K562 (cell line): Measurements from ENCODE around the gene TOR1AIP1. TPM values are rescaled to one million over a fixed set of nuclear protein-coding genes. Genes with fewer than 3 reads are reported as not detected.
A peak's percentile ranks its signal among the peaks of the same experiment; 100 is the strongest.

ENCODE experiments used
- AFF1 ChIP-seq, 2 experiments: fragments of 450-650 bp; IDR thresholded peaks; 2 replicates each; pipeline ENCODE4 v1.6.1; 2018; ENCODE audit warnings: mild to moderate bottlenecking in 2 of 2, low read depth in 1 of 2; ENCODE audit not compliant: partially characterized antibody in 2 of 2
- CEBPG ChIP-seq, 3 experiments: fragments of 200-800 bp in 1 of 3; sonication (Bioruptor generic) in 1 of 3; sonication (generic) in 1 of 3; formaldehyde crosslinking in 1 of 3; IDR thresholded peaks in 2 of 3; conservative IDR thresholded peaks in 1 of 3; 2 replicates each; pipeline versions ENCODE4 v1.6.1 to v1.8.0; 2016 to 2022; ENCODE audit warnings: missing compliant biosample characterization in 2 of 3, missing genetic modification characterization in 2 of 3, mild to moderate bottlenecking in 1 of 3, missing genetic modification reagents in 1 of 3
- CREBBP ChIP-seq: IDR thresholded peaks from one replicate; pipeline ENCODE4 v1.6.1; 2012; ENCODE audit warnings: low read depth, mild to moderate bottlenecking, control low read depth, inconsistent platforms, low read length
- CTBP1 ChIP-seq: fragments of 450-650 bp; IDR thresholded peaks from 2 replicates; pipeline ENCODE4 v1.6.1; 2016; ENCODE audit warnings: borderline replicate concordance
- ELF4 ChIP-seq: fragments of 450-650 bp; formaldehyde crosslinking; IDR thresholded peaks from 2 replicates; pipeline ENCODE4 v1.4.0; 2022; ENCODE audit warnings: missing genetic modification characterization
- NFIX ChIP-seq: fragments of 250-450 bp; sonication (Bioruptor Pico); IDR thresholded peaks from 2 replicates; pipeline ENCODE4 v1.4.0; 2020; ENCODE audit warnings: low read depth, mild to moderate bottlenecking, moderate library complexity
- POLR2G ChIP-seq: fragments of 200-400 bp; formaldehyde crosslinking; IDR thresholded peaks from 2 replicates; pipeline ENCODE4 v1.6.1; 2017; ENCODE audit warnings: low read depth, mild to moderate bottlenecking, antibody characterized with exemption, low read length, moderate library complexity
- RBM14 ChIP-seq: fragments of 200-400 bp; formaldehyde crosslinking; IDR thresholded peaks from 2 replicates; pipeline ENCODE4 v1.6.1; 2018; ENCODE audit warnings: low read depth, mild to moderate bottlenecking, low read length, moderate library complexity, borderline replicate concordance; ENCODE audit not compliant: insufficient read depth
- RERE ChIP-seq: sonication (generic); formaldehyde crosslinking; IDR thresholded peaks from 2 replicates; pipeline ENCODE4 v1.8.0; 2023; ENCODE audit warnings: missing genetic modification reagents, mild to moderate bottlenecking, borderline replicate concordance
- SAFB2 ChIP-seq: fragments of 200-400 bp; formaldehyde crosslinking; IDR thresholded peaks from 2 replicates; pipeline ENCODE4 v1.6.1; 2018; ENCODE audit warnings: borderline replicate concordance, low read length, low read depth, moderate library complexity; ENCODE audit not compliant: severe bottlenecking
- SAP30 ChIP-seq: fragments of 200-600 bp; sonication (generic); IDR thresholded peaks from 2 replicates; pipeline ENCODE4 v1.6.1; 2012; ENCODE audit warnings: borderline replicate concordance, low read depth, mild to moderate bottlenecking, moderate library complexity, low read length, control low read depth, inconsistent platforms; ENCODE audit not compliant: insufficient read depth, poor library complexity, severe bottlenecking
- polyA plus RNA-seq, 8 experiments: library from polyadenylated mRNA; depleted of rRNA in 4 of 8; stranded (reverse) in 5 of 8; unstranded in 3 of 8; fragments of >200 nt; fragmentation: Nextera tagmentation in 2 of 8; fragmentation: Illumina TruSeq in 1 of 8; extraction: Ambion mirVana in 2 of 8; extraction: Trizol in 1 of 8; gene quantifications; 2 replicates each; pipeline versions ENCODE4 v1.2.1 to v1.2.3, GENCODE V29; 2011 to 2014; ENCODE audit warnings: inconsistent platforms in 1 of 8, missing spikeins in 1 of 8
- total RNA-seq, 7 experiments: library from RNA; depleted of rRNA in 6 of 7; stranded (reverse); fragments of >200 nt in 6 of 7; fragmentation: Illumina TruSeq in 2 of 7; extraction: Trizol in 2 of 7; gene quantifications; 2 replicates each; pipeline versions ENCODE4 v1.2.1 to v1.2.3, GENCODE V29; 2011 to 2021; ENCODE audit warnings: low replicate concordance in 1 of 7
- TF ChIP-seq, protein P1 (sequence below): fragments of 450-650 bp; IDR thresholded peaks from 2 replicates; pipeline ENCODE4 v1.6.1; 2016; ENCODE audit warnings: low read depth, mild to moderate bottlenecking, moderate library complexity
- TF ChIP-seq, protein P2 (sequence below): fragments of 250-450 bp; sonication (Bioruptor Pico); IDR thresholded peaks from 2 replicates; pipeline ENCODE4 v1.5.0; 2020; ENCODE audit warnings: mild to moderate bottlenecking

Gene TOR1AIP1
- total and polyA plus RNA-seq, 9 of the 15 experiments (the other 6 are each of a cell fraction or from before 2014, with no cell fraction given): 18.1 to 46.9 (median 35.5) TPM

DNA sequence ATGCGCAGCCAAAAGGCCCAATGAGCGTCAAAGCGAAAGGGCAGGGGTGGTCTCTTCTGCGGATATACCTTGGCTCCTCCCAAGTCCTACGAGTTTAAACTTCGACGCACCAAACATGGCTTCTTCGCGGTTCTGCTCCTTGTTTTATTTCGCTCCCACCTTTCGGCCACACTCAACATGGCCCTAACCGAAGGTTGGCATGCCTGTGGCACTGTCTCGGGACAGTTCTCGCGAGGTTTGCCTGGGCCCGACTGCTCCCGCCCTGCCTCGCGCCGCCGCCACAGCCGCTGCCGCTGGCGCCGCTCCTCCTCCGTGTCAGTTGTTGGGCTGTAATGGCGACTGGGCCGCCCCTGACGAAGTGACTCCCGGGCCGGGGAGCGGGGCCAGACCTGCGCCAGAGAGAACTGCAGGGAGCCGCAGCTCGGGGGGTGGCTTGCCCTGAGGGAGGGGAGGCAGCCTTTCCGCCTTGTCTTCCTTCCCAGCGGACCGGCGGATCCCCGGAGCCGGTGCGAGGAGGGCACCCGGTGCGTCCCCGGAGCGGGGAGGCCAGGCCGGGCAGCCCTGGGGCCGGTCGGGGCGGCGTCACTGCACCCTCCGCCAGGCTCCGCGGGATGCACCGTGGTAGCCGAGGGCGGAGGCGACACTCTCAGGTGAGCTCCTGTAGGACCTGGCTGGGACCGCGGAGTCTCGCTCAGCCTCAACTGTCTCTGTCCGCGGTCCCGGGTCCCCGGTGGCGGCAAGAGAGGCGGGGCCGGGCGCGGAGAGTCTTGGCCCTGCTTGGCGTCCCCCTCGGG, 72.6 kb downstream of the TOR1AIP1 start, which contains the start of gene CEP350 (continued):
- TF ChIP-seq, protein P1, sequence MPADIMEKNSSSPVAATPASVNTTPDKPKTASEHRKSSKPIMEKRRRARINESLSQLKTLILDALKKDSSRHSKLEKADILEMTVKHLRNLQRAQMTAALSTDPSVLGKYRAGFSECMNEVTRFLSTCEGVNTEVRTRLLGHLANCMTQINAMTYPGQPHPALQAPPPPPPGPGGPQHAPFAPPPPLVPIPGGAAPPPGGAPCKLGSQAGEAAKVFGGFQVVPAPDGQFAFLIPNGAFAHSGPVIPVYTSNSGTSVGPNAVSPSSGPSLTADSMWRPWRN: no peak
- TF ChIP-seq ELF4 (CRISPR knock-in tag) (no peak), SAFB2 (no peak), AFF1 (IDR thresholded peaks at IDR 0.05; ENCODE audit: low read depth in 1 of 2, partially characterized antibody in 2 of 2) (no peak), NFIX (CRISPR knock-in tag) (no peak), CEBPG (CRISPR knock-in tag; IDR thresholded peaks at IDR 0.05) (peak; percentile 26; the same call in 1 of the 2 replicates), CEBPG (tag; conservative IDR thresholded peaks at IDR 0.05 in 1 of 2, IDR thresholded peaks at IDR 0.05 in 1 of 2) (no peak), CREBBP (no peak), RERE (CRISPR knock-in tag) (no peak), RBM14 (0 out of 2 replicates have a peak, but pooled peaks have one; percentile 85), POLR2G (peak; percentile 100), SAP30 (peak; percentile 85), CTBP1 (peak; percentile 95)
- TF ChIP-seq, protein P2, sequence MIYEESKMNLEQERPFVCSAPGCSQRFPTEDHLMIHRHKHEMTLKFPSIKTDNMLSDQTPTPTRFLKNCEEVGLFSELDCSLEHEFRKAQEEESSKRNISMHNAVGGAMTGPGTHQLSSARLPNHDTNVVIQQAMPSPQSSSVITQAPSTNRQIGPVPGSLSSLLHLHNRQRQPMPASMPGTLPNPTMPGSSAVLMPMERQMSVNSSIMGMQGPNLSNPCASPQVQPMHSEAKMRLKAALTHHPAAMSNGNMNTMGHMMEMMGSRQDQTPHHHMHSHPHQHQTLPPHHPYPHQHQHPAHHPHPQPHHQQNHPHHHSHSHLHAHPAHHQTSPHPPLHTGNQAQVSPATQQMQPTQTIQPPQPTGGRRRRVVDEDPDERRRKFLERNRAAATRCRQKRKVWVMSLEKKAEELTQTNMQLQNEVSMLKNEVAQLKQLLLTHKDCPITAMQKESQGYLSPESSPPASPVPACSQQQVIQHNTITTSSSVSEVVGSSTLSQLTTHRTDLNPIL (CRISPR knock-in tag): no peak
